T follicular helper cell (primary cell): ENCODE results near the gene PAM16.

Source experiments
- DNase-seq: peaks from one replicate; pipeline ENCODE4 v3.0.0-alpha.2; 2020; ENCODE audit warnings: low read depth

The PAM16 gene

DNA sequence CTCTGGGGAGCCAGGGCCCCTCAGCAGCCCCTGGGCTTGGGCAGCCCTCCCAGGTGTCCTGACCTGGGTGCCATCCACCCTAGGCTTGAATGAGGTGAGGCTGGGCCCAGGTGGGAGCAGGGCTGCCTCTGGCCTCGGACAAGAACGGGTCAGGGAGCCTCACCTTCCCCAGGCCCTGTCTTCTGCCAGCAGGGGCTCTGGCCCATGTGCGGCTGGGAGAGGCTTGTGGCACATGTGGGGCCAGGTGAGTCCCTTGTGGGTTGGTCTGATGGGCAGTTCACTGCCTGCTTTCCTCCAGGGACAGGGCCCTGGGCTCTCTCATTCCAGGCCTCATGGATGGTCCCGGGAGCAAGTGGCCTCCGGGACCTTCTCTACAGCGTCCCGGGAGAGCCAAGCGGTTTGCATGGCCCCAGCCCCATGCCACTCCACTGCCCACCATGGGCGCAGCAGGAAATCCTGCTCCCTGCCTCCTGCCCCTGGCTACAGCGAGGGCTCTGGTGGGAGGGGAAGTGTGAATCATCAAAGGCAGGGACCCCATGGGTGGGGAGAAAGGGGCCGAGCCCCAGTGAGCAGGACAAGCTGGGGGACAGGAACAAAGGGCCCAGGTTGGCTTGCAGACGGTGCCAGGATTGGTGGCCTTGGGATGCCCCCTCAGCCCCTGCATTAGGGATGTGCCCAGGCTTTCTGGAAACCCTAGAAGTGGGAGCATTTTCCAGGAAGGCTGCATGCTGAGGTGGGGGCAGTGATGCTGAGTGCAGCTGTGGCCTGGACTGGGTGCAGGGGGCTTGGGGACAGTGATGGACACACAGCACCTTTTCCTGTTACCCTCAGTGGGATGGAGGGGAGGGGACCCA lies 32.7 kb upstream of the PAM16 start:
- no peak for DNase-seq

DNA sequence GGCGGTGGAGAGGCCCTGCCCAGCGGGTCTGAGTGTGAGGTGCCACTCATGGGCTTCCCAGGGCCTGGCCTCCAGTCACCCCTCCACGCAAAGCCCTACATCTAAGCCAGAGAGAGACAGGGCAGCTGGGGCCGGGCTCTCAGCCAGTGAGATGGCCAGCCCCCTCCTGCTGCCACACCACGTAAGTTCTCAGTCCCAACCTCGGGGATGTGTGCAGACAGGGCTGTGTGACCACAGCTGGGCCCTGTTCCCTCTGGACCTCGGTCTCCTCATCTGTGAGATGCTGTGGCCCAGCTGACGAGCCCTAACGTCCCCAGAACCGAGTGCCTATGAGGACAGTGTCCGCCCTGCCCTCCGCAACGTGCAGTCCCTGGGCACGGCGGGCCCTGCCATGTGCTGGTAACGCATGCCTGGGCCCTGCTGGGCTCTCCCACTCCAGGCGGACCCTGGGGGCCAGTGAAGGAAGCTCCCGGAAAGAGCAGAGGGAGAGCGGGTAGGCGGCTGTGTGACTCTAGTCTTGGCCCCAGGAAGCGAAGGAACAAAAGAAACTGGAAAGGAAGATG lies 31.8 kb upstream of the PAM16 start:
- DNase-seq = no peak

DNA sequence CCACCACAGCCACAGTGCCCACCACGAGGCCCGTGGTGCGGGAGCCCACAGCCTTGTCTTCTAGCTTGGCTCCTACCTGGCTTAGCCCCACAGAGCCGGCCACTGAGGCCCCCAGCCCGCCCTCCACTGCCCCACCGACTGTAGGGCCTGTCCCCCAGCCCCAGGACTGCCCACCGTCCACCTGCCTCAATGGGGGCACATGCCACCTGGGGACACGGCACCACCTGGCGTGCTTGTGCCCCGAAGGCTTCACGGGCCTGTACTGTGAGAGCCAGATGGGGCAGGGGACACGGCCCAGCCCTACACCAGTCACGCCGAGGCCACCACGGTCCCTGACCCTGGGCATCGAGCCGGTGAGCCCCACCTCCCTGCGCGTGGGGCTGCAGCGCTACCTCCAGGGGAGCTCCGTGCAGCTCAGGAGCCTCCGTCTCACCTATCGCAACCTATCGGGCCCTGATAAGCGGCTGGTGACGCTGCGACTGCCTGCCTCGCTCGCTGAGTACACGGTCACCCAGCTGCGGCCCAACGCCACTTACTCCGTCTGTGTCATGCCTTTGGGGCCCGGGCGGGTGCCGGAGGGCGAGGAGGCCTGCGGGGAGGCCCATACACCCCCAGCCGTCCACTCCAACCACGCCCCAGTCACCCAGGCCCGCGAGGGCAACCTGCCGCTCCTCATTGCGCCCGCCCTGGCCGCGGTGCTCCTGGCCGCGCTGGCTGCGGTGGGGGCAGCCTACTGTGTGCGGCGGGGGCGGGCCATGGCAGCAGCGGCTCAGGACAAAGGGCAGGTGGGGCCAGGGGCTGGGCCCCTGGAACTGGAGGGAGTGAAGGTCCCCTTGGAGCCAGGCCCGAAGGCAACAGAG lies 31.0 kb upstream of the PAM16 start:
- DNase-seq = no peak

DNA sequence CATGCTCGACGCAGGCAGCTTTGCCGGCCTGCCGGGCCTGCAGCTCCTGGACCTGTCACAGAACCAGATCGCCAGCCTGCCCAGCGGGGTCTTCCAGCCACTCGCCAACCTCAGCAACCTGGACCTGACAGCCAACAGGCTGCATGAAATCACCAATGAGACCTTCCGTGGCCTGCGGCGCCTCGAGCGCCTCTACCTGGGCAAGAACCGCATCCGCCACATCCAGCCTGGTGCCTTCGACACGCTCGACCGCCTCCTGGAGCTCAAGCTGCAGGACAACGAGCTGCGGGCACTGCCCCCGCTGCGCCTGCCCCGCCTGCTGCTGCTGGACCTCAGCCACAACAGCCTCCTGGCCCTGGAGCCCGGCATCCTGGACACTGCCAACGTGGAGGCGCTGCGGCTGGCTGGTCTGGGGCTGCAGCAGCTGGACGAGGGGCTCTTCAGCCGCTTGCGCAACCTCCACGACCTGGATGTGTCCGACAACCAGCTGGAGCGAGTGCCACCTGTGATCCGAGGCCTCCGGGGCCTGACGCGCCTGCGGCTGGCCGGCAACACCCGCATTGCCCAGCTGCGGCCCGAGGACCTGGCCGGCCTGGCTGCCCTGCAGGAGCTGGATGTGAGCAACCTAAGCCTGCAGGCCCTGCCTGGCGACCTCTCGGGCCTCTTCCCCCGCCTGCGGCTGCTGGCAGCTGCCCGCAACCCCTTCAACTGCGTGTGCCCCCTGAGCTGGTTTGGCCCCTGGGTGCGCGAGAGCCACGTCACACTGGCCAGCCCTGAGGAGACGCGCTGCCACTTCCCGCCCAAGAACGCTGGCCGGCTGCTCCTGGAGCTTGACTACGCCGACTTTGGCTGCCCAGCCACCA lies 30.2 kb upstream of the PAM16 start:
- no peak for DNase-seq

DNA sequence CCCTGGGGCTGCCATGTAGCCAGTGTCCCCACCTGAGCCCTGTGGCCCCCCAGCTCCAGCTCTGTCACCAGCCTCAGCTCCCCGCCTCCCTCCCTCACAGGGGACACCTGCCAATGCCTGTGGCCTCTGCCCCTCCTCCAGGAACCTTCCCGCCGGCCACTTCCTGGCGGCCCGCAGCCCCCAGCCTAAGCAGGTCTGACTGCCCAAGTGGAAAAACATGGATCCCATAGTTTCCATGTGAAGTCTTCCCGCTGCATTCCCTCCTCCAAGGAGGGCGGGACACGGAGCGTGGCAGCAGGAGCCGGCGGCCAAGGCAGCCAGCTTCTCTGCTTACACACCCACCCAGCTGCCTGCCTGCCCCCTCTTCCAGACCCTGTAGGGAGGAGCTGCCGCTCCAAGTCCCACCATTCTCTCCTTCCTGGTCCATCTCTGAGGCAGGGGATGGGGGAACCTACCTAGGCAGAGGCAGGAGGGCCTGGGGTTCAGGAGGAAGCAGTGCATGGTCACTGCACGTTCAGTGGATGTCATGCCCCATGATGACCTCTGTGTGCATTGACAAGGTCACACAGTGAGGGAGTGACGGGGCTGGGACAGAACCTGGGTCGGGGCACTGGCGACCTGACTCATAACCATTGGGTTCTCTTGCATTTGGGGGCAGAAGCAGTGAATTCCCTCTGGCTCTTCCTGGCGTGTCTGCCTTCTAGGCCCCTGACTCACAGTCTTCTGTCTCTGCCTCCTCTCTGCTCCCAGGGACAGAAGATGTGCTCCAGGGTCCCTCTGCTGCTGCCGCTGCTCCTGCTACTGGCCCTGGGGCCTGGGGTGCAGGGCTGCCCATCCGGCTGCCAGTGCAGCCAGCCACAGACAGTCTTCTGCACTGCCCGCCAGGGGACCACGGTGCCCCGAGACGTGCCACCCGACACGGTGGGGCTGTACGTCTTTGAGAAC lies 29.3 kb upstream of the PAM16 start:
- DNase-seq = no peak

DNA sequence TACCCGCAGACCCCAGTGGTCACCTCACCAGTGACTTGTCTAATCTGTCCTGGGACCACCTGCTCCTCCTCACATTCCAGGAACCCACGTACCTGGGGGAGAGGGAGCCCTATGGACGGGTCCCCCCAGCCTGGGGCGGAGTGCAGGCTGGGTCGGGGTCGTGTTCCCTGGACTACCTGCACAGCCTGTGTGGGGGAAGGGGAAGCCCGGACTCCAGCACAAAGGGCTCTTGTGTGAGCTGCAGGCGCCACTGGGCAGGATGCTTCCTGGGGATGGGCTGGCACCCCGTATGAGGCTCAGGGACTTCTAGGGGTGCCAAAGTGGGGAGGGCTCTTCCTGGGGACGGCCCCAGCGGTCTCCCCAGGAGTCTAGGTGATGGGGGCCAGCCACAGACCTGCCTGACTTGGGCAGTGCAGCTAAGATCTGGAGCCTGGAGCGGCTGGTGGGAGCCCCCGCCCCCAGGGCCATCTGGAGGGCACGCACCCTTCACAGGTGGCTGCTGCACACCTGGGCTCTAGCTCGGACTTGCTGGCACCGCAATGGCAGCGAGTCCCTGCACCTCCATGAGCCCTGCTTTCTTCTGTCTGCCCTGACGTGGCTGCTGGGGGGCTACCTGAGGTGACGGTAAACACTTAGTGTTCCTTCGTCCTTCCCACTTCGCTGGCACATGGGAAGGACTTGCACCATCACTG lies 28.0 kb upstream of the PAM16 start:
- DNase-seq = no peak

DNA sequence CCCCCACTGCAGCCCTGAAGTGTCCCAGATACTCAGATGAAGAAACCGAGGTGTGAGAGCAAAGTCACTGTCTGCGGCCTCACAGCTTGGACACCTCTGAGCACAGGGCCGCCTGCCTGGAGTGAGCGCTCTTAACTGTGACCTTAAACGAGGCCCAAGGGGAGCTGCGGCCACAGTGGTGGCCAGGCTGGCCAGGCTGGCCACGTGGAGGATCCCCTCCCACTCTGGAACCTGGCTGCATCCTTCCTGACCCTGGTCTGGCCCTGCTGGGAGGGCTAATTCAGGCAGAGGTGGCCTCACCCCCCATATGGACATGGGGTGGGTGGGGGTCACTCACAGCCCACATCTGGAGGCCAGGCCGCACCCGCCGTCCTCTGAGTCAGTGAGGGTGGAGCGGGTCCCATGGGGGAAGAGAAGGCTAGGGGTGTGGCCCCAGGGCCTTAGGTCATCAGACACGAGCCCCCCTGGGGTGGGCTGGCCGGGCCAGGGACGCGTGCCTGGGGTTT lies 27.1 kb upstream of the PAM16 start:
- DNase-seq = no peak

DNA sequence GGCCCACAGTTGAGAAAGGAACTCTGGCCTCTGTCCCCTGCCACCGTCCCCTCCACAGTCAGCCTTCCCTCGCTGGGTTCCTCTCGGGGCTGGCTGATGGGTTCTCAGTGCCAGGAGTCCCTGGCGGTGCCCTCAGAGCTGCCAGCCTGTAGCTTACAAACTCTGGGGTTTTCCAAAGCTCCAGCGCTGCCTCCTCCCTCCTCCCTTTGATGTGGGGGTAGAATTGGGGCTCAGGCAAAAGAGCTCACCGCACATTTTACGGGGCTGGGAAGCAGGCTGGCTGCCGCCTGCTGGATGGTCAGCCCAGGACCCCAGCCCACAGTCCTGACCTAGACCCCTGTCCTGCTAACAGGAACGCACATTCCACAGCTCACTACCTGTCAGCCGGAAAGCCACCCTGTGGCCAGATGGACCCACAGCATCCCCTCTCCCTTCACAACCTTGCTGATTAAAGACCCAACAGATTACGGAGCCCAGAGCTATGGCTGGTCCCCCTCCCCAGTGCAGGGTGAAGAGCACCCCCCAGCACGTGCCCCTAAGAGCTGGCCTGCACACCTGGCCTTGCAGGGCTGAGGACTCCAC lies 26.5 kb upstream of the PAM16 start:
- DNase-seq = no peak

DNA sequence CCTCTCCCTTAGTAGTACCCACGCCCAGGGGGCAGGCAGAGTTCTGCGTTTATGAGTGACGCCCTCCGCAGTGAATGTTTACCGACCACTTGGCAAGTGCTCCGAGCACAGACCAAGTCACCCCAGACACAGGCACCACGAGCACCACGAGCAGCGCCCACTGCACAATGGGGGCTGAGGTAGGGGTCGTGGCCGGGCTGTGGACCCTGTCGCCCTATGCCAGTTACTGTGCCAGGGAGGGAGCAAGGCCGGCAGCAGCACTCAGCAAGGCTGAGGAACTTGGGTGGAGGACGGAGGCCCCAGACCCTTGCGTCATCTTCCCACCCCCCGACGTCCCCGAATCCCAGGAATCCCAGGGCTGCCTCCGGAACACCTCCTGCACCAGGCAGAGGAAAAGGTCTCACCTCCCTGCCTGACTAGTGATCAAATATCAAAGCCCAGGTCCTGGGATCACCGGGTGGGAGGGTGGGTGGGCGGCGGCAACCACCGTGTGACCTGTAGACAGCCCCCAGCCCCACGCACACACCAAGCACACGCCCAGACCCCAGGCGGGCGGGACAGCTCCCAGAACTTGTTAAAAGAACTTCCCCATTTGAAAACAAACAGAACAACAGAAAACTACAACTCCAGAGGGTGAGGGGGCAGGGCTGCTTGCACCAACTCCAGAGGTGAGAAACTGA lies 25.9 kb upstream of the PAM16 start:
- no peak for DNase-seq

DNA sequence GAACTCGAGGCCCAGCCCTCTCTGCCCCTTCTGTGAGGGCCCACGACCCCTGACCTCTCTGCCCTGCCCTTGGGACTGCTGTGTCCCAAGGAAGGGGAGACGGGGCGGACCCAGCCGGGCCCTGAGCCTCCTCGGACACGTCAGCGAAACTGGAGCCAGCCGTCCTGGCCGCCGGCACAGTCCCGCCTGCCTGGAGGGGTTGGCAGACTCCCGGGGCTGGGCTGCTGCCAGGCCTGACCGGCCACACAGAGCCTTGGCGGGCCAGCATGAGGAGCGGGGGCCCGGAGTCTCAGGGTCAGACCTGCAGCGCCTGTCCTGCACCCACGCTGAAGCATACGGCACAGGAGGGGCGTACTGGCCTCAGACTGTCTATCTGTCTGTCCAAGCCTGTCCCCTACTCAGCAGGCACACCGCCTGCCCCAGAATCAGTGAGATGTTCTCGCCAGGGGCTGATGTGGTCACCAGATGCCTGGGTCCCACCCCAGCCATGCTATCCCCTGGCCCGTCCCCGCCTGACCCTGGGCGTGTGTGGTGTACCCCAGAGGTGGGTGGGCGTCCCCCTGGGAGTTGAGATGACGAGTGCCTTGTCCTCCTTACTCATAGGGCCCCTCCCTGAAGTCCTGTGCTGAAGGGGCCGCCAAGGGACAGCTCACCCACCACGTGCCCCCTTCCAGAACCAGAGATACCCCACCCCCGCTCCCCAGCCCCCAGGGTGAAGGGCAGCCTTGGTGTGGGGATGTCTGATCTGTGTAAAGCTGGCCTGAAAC lies 25.2 kb upstream of the PAM16 start:
- no peak for DNase-seq

DNA sequence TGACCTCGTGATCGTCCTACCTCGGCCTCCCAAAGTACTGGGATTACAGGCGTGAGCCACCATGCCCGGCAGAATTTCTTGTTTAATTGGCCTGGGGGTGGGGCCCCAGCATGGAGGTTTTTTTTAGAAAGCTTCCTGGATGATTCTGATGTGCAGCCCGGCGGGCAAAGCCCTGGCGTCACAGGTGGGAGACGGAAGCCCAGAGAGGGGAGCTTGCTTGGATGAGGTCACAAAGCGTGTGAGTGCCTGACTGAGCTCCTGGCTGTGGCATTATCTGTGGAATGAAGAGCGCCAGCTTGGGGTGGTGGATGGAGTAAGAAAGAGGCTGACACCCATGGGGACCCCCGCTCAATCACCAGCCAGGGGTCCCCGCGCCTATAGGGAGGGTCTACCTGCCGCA lies 24.6 kb upstream of the PAM16 start:
- DNase-seq = no peak

DNA sequence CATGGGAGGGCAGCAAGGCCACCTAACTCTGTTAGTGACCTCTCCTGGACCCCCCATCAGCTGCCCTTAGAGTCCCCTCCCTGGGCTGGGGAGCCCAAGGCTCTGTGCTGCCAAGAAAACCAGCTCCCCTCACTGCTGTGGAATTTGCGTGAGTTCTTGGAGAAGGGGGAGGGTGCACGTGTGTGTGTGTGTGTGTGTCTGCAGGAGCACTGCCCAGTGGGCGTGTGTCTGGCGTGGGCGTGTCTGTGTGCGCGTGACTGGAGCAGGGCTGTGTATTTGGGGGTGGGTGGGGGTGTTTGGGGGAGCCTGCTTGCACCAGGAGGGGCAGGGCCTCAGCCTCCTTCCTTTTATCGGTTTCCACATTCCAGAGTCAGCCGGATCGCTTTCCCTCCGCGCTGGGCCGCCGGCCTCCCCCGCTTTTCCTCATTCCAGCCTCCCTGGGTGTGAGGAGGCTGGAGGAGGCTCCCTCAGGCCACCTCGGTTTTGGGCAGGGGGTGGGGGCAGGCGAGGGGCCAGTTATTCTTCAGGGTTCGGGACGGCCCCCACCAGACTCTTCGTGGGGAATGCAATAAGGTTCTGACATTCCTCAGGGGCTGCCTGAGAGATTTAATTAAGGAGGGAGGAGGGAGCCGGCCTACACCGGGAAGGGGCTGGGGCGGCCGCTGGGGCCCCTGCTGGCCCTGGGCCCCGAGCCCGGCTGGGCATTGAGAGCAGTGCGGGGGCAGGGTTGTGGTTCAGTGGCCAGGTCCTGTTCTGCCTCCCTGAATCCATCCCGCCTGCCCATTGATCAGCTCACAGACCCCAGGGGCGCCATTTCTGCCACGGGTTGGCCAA lies 23.0 kb upstream of the PAM16 start:
- no peak for DNase-seq

DNA sequence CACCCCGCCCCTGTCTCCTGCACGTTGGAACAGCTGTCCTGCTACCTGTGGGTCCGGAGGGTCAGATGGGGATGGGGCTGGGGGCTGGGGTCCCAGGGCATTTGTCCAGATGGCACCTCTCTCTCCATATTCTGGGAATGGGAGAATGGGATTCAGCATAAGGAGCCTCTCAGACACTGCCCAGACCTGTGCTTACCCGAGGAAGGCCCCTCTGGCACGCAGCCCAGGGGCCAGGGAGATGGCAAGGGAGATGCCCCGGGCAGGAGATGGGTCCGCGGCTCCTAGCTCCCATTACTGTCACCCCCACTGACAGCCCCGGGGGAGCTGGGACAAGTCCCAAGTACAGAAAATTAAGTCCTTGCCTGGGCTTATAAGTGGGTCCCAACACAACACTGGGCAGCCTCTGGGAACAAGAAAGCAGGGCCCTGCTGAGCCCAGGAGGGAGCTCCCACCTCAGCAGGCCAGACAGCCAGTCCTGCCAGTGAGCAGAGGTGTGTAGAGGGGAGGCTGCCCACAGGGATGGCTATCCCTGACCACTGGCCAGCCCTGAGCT lies 22.3 kb upstream of the PAM16 start:
- DNase-seq = no peak

DNA sequence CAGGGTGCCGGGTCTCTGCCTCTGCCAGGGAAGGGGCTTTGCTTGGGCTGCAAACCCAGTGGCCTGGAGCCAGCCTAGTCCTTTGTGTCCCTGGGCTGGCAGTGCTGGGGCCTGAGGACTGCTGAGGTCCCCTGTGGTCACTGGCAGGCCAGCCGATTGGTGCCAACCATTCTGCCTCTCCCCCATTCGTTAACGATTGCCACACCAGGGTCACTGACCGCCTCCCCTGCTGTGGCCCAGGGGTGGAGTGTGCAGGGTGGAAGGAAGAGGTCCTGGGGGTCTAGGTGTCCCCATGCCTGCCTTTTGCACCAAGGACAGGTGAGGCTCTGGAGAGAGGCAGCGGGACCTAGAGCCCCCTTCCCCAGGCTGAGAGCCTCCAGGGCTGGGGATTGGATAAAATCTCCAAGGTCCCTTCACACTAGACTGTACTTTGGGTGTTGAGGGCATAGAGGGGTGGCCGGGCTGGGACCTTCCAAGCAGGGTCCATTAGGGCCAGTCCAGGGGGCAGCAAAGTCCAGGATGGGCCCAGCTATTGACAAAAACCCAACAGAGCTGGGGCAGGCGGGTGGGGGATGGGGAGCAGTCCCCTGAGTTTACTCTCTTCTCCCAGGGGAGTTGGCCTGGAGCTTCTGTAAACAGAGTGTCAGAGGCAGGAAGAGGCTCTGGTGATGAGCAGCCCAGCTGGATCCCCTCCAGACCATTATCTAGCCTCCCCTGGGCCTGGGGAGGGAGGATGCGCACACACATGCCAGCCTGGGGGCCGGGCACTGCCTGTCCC lies 21.6 kb upstream of the PAM16 start:
- DNase-seq = no peak

DNA sequence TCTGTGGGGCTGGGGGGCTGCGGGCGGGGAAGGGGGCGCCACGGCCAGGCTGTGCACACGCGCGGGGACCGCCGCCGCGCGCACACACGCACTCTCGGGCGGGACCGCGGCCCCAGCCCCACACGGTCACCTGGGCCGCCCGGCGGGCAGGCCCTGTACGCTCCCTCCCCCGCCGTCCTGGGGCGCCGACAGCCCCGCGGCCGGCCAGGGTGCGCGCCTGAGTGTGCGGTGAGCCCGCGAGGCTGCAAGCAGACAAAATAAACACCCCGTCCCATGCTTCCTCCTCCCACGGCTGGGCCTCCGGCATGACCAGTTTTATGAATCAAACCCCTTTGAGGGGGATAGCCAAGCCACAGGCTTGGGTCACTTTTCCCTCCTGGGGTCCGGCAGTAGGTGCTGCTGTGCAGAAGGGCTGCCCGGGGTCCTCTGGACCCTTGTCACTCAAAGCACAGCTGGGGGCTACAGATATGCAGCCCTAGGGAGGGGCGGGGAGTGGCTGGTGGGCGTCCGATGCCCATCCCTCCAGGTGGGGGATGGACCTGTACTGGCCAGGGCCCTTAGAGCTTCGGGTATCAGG lies 21.0 kb upstream of the PAM16 start:
- DNase-seq = no peak
